ENCODE results near the gene SIPA1L2.

The SIPA1L2 gene

GRCh38 chr1:232589111-232589811, 40.7 kb downstream of the SIPA1L2 start:
- DNase-seq, result no peak

DNA sequence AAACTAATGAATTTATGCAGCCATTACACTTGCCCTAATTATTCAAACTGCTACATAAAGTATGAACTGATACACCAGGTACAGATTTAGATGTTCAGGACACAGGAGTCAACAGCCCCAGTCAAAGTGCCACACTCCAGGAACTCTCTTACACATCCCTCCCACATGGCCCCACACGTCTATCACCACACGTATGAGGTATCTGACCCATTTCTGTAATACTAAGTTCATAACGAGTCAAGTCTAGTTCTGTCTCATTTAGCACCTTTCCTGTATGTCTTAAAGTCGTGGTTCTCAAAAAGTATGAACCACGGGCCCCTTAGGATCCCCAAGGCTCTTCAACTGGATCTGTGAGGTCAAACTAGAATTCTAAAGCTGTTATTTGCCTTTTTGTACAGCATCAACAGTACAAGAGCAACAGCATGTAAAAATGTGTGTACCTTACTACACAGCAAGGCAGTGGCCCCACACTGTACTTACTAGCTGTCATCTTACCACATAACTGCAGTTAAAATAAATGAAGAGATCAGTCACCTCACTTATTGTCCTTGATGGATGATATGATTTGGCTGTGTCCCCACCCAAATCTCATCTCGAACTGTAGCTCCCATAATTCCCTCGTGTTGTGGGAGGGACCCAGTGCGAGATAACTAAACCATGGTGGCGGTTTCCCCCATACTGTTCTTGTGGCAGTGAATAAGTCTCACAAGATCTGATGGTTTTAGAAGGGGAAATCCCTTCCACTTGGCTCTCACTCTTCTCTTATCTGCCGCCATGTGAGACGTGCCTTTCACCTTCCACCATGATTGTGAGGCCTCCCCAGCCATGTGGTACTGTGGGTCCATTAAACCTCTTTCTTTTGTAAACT, 42.6 kb downstream of the SIPA1L2 start:
- DNase-seq, result no peak

- DNase-seq, result no peak
Measured at GRCh38 chr1:232586679-232587078, 43.3 kb downstream of the SIPA1L2 start.

DNA sequence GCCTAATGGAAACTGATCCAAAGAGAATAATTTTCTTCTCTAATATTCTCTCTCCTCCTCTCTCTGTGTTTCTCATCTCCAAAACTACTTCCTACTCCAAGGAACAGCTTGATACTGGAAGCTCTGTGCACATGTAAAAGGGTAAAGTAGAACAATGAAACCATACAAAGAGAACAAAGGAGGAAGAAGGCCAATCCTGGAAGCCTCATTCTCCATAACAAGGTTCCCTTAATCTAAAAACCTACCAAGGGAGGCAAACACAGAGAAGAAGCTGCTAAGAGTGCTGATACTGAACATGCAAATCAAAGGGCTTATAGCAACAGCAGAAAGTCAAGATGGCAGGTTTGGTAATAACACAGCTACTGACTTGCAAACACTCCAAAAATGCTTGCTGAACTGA, 44.4 kb downstream of the SIPA1L2 start:
- DNase-seq, result no peak

- DNase-seq, result no peak
Measured at GRCh38 chr1:232581932-232582331, 48.0 kb downstream of the SIPA1L2 start.
